Ectodermal cell (in vitro differentiated cells): ENCODE data around the gene NPC1L1.

Source experiments
- H3K27ac ChIP-seq: 2 replicates; pipeline ENCODE4 v1.7.0; 2013; ENCODE audit warnings: mild to moderate bottlenecking, low read depth, low read length; ENCODE audit not compliant: insufficient read depth, poor library complexity, severe bottlenecking
- H3K27me3 ChIP-seq: 2 replicates; pipeline ENCODE4 v1.7.0; 2013; ENCODE audit warnings: mild to moderate bottlenecking, low read length; ENCODE audit not compliant: insufficient read depth, control insufficient read depth, poor library complexity, severe bottlenecking
- H3K36me3 ChIP-seq: one replicate; pipeline ENCODE4 v1.7.0; 2013; ENCODE audit warnings: low read length; ENCODE audit not compliant: control insufficient read depth, insufficient read depth
- H3K4me1 ChIP-seq: one replicate; pipeline ENCODE4 v1.7.0; 2013; ENCODE audit warnings: low read length; ENCODE audit not compliant: control insufficient read depth, insufficient read depth
- H3K4me3 ChIP-seq: 2 replicates; pipeline ENCODE4 v1.7.0; 2013; ENCODE audit warnings: low read depth, low read length, control low read depth; ENCODE audit not compliant: insufficient read depth
- H3K9me3 ChIP-seq: 2 replicates; pipeline ENCODE4 v1.7.0; 2013; ENCODE audit warnings: mild to moderate bottlenecking, low read length, moderate library complexity; ENCODE audit not compliant: control insufficient read depth
- WGBS, 2 experiments: methylation state at CpG; one replicate each; pipeline ENCODE4 v1.1.7; 2013; ENCODE audit warnings: missing lambda C conversion rate in 2 of 2; 5-methylcytosine and 5-hydroxymethylcytosine counted together

The NPC1L1 gene

GRCh38 chr7:44472843-44473242 is 68.3 kb downstream of the NPC1L1 start:
- no peaks in the 10 kb centered on the region for H3K4me1 ChIP-seq
- H3K36me3 ChIP-seq: peaks cover 9% of the 10 kb centered on the region
- 91 to 92% methylated on average over 3 of the region's 3 CpGs for WGBS, 2 experiments
- H3K27me3 ChIP-seq: no peaks in the 10 kb centered on the region
- no peaks in the 10 kb centered on the region for H3K9me3 ChIP-seq
- no peak overlapping the region for H3K4me3 ChIP-seq
- H3K27ac ChIP-seq: no peak overlapping the region

GRCh38 chr7:44471850-44472249 is 69.3 kb downstream of the NPC1L1 start:
- 88 to 93% methylated on average over 3 of the region's 3 CpGs for WGBS, 2 experiments
- Histone ChIP-seq H3K4me1 (no peaks in the 10 kb centered on the region), H3K27me3 (no peaks in the 10 kb centered on the region), H3K27ac (no peak overlapping the region), H3K36me3 (peaks cover 9% of the 10 kb centered on the region), H3K4me3 (no peak overlapping the region), H3K9me3 (no peaks in the 10 kb centered on the region)

GRCh38 chr7:44471436-44471835 is 69.7 kb downstream of the NPC1L1 start:
- Histone ChIP-seq H3K36me3 (peaks cover 9% of the 10 kb centered on the region), H3K4me1 (no peaks in the 10 kb centered on the region)
- WGBS, 2 experiments: 95 to 98% methylated on average over 1 of the region's 1 CpG

GRCh38 chr7:44470628-44471245 is 70.4 kb downstream of the NPC1L1 start:
- WGBS, 2 experiments: 91 to 96% methylated on average over 4 of the region's 5 CpGs
- no peaks in the 10 kb centered on the region for H3K4me1 ChIP-seq
- no peaks in the 10 kb centered on the region for H3K27me3 ChIP-seq
- H3K9me3 ChIP-seq: no peaks in the 10 kb centered on the region
- H3K27ac ChIP-seq: no peak overlapping the region
- H3K36me3 ChIP-seq: peaks cover 2% of the 10 kb centered on the region
- no peak overlapping the region for H3K4me3 ChIP-seq

More at GRCh38 chr7:44471436-44471835, 69.7 kb downstream of the NPC1L1 start:
- H3K9me3 ChIP-seq: no peaks in the 10 kb centered on the region
- no peak overlapping the region for H3K4me3 ChIP-seq
- no peaks in the 10 kb centered on the region for H3K27me3 ChIP-seq
- H3K27ac ChIP-seq: no peak overlapping the region

- no peaks in the 10 kb centered on the region for H3K4me1 ChIP-seq
- WGBS, 2 experiments: 94 to 97% methylated on average over 2 of the region's 2 CpGs
- no peaks in the 10 kb centered on the region for H3K27me3 ChIP-seq
- no peak overlapping the region for H3K4me3 ChIP-seq
- no peaks in the 10 kb centered on the region for H3K9me3 ChIP-seq
- no peak overlapping the region for H3K27ac ChIP-seq
- no peaks in the 10 kb centered on the region for H3K36me3 ChIP-seq
Measured at GRCh38 chr7:44470135-44470479, 71.0 kb downstream of the NPC1L1 start.

- WGBS, 2 experiments: 90 to 96% methylated on average over 3 to 4 of the region's 4 CpGs
- H3K27me3 ChIP-seq: no peaks in the 10 kb centered on the region
- no peaks in the 10 kb centered on the region for H3K4me1 ChIP-seq
- no peak overlapping the region for H3K4me3 ChIP-seq
- H3K27ac ChIP-seq: no peak overlapping the region
- no peaks in the 10 kb centered on the region for H3K9me3 ChIP-seq
- no peaks in the 10 kb centered on the region for H3K36me3 ChIP-seq
Measured at GRCh38 chr7:44469461-44470134, 71.5 kb downstream of the NPC1L1 start.

GRCh38 chr7:44467217-44467548 is 73.9 kb downstream of the NPC1L1 start:
- Histone ChIP-seq H3K36me3 (no peaks in the 10 kb centered on the region), H3K9me3 (no peaks in the 10 kb centered on the region), H3K27ac (no peak overlapping the region), H3K4me3 (no peak overlapping the region), H3K4me1 (no peaks in the 10 kb centered on the region), H3K27me3 (no peaks in the 10 kb centered on the region)
- 96% methylated on average over 4 of the region's 4 CpGs for WGBS, 2 experiments

- 93 to 97% methylated on average over 4 of the region's 4 CpGs for WGBS, 2 experiments
- Histone ChIP-seq H3K27me3 (no peaks in the 10 kb centered on the region), H3K9me3 (no peaks in the 10 kb centered on the region), H3K27ac (no peak overlapping the region), H3K4me1 (no peaks in the 10 kb centered on the region), H3K4me3 (no peak overlapping the region), H3K36me3 (no peaks in the 10 kb centered on the region)
Measured at GRCh38 chr7:44466300-44467216, 74.6 kb downstream of the NPC1L1 start.

- Histone ChIP-seq H3K27me3 (no peaks in the 10 kb centered on the region), H3K4me3 (no peak overlapping the region), H3K27ac (no peak overlapping the region), H3K36me3 (no peaks in the 10 kb centered on the region), H3K9me3 (no peaks in the 10 kb centered on the region), H3K4me1 (no peaks in the 10 kb centered on the region)
- WGBS, 2 experiments: 95 to 98% methylated on average over 5 of the region's 5 CpGs
Measured at GRCh38 chr7:44465490-44465889, 75.6 kb downstream of the NPC1L1 start.

- 90 to 100% methylated on average over 1 of the region's 1 CpG for WGBS, 2 experiments
- no peak overlapping the region for H3K27ac ChIP-seq
- no peaks in the 10 kb centered on the region for H3K36me3 ChIP-seq
- no peaks in the 10 kb centered on the region for H3K4me1 ChIP-seq
- H3K9me3 ChIP-seq: no peaks in the 10 kb centered on the region
- no peak overlapping the region for H3K4me3 ChIP-seq
- no peaks in the 10 kb centered on the region for H3K27me3 ChIP-seq
Measured at GRCh38 chr7:44463169-44463808, 77.8 kb downstream of the NPC1L1 start.
